H9 (cell line): ENCODE results near the gene TP73. TPM values are rescaled to one million over a fixed set of nuclear protein-coding genes. Genes with fewer than 3 reads are reported as not detected.

Source experiments
- DNase-seq: peaks from one replicate; pipeline ENCODE4 v3.0.0-alpha.2; 2017
- H2AFZ ChIP-seq: one replicate; pipeline ENCODE4 v1.6.1; 2013; ENCODE audit warnings: mild to moderate bottlenecking, low read length, control low read depth, moderate library complexity
- H2AK5ac ChIP-seq: 2 replicates; pipeline ENCODE4 v1.6.1; 2013; ENCODE audit warnings: low read length, control low read depth, mixed read lengths; ENCODE audit not compliant: insufficient read length
- H2BK120ac ChIP-seq: one replicate; pipeline ENCODE4 v1.6.1; 2013; ENCODE audit warnings: low read depth, mild to moderate bottlenecking, low read length, control low read depth, inconsistent platforms; ENCODE audit not compliant: poor library complexity, severe bottlenecking
- H2BK12ac ChIP-seq: 2 replicates; pipeline ENCODE4 v1.6.1; 2013; ENCODE audit warnings: low read length, control low read depth, mixed read lengths, low read depth; ENCODE audit not compliant: insufficient read length
- H2BK15ac ChIP-seq: 2 replicates; pipeline ENCODE4 v1.6.1; 2013; ENCODE audit warnings: low read depth, low read length, control low read depth
- H2BK20ac ChIP-seq: one replicate; pipeline ENCODE4 v1.6.1; 2013; ENCODE audit warnings: low read depth, mild to moderate bottlenecking, low read length, control low read depth, inconsistent platforms; ENCODE audit not compliant: poor library complexity, severe bottlenecking
- H2BK5ac ChIP-seq: 2 replicates; pipeline ENCODE4 v1.6.1; 2013; ENCODE audit warnings: low read length, control low read depth, mixed read lengths; ENCODE audit not compliant: insufficient read length
- H3K14ac ChIP-seq: 2 replicates; pipeline ENCODE4 v1.6.1; 2013; ENCODE audit warnings: low read length, control low read depth; ENCODE audit not compliant: insufficient read depth
- H3K18ac ChIP-seq: 2 replicates; pipeline ENCODE4 v1.6.1; 2013; ENCODE audit warnings: low read depth, mild to moderate bottlenecking, mixed read lengths, low read length, control low read depth; ENCODE audit not compliant: insufficient read length
- H3K23ac ChIP-seq: 2 replicates; pipeline ENCODE4 v1.6.1; 2013; ENCODE audit warnings: low read length, control low read depth, mixed read lengths, low read depth; ENCODE audit not compliant: insufficient read length
- H3K23me2 ChIP-seq: 2 replicates; pipeline ENCODE4 v1.6.1; 2013; ENCODE audit warnings: low read depth, mild to moderate bottlenecking, mixed read lengths, low read length, control low read depth; ENCODE audit not compliant: insufficient read length, poor library complexity, severe bottlenecking
- H3K27ac ChIP-seq: 2 replicates; pipeline ENCODE4 v1.5.1; 2013; ENCODE audit warnings: low read length, control low read depth, mixed read lengths, low read depth; ENCODE audit not compliant: insufficient read length
- H3K27me3 ChIP-seq: 2 replicates; pipeline ENCODE4 v1.6.1; 2013; ENCODE audit warnings: low read length, control low read depth, inconsistent platforms; ENCODE audit not compliant: insufficient read depth
- H3K4ac ChIP-seq: 2 replicates; pipeline ENCODE4 v1.6.1; 2013; ENCODE audit warnings: low read depth, mild to moderate bottlenecking, control low read depth, inconsistent platforms, low read length, moderate library complexity
- H3K4me1 ChIP-seq: 2 replicates; pipeline ENCODE4 v1.6.1; 2013; ENCODE audit warnings: low read length, control low read depth, inconsistent platforms; ENCODE audit not compliant: insufficient read depth
- H3K4me2 ChIP-seq: 2 replicates; pipeline ENCODE4 v1.6.1; 2013; ENCODE audit warnings: low read length, control low read depth, mixed read lengths; ENCODE audit not compliant: insufficient read length, insufficient read depth
- H3K56ac ChIP-seq: 2 replicates; pipeline ENCODE4 v1.6.1; 2013; ENCODE audit warnings: low read depth, mild to moderate bottlenecking, mixed read lengths, low read length, control low read depth; ENCODE audit not compliant: insufficient read length
- H3K79me1 ChIP-seq: 2 replicates; pipeline ENCODE4 v1.6.1; 2013; ENCODE audit warnings: low read depth, mild to moderate bottlenecking, moderate library complexity, low read length, control low read depth, inconsistent platforms; ENCODE audit not compliant: insufficient read depth, poor library complexity, severe bottlenecking
- H3K79me2 ChIP-seq: 2 replicates; pipeline ENCODE4 v1.6.1; 2013; ENCODE audit warnings: low read length, control low read depth, inconsistent platforms; ENCODE audit not compliant: insufficient read depth
- H3K9ac ChIP-seq: 2 replicates; pipeline ENCODE4 v1.6.1; 2013; ENCODE audit warnings: low read length, control low read depth, mixed read lengths; ENCODE audit not compliant: insufficient read length; ENCODE audit errors: extremely low read depth
- H3K9me3 ChIP-seq: one replicate; pipeline ENCODE4 v1.6.1; 2013; ENCODE audit warnings: low read depth, low read length, inconsistent platforms; ENCODE audit not compliant: control insufficient read depth
- H3T11ph ChIP-seq: one replicate; pipeline ENCODE4 v1.6.1; 2013; ENCODE audit warnings: mild to moderate bottlenecking, low read length, control low read depth, inconsistent platforms
- H4K20me1 ChIP-seq: one replicate; pipeline ENCODE4 v1.6.1; 2013; ENCODE audit not compliant: control insufficient read depth, insufficient read length, insufficient read depth
- H4K5ac ChIP-seq: 2 replicates; pipeline ENCODE4 v1.6.1; 2013; ENCODE audit warnings: low read depth, mild to moderate bottlenecking, mixed read lengths, low read length, control low read depth; ENCODE audit not compliant: insufficient read length
- H4K8ac ChIP-seq: replicated peaks from 2 replicates; pipeline ENCODE4 v1.6.1; 2013; ENCODE audit warnings: low read length, control low read depth, mixed read lengths, low read depth; ENCODE audit not compliant: insufficient read length
- H4K91ac ChIP-seq: 2 replicates; pipeline ENCODE4 v1.6.1; 2013; ENCODE audit warnings: low read depth, mild to moderate bottlenecking, moderate library complexity, mixed read lengths, low read length, control low read depth; ENCODE audit not compliant: insufficient read length
- H3K27ac Mint-ChIP-seq, 3 experiments: 2 replicates in 2 of 3; 3 replicates in 1 of 3; pipeline ENCODE4 v1.8.0; 2020 to 2021; ENCODE audit warnings: mixed read lengths in 3 of 3, mild to moderate bottlenecking in 1 of 3, moderate library complexity in 1 of 3
- H3K27me3 Mint-ChIP-seq: 2 replicates; pipeline ENCODE4 v1.8.0; 2021; ENCODE audit warnings: low read depth, mild to moderate bottlenecking, moderate library complexity, mixed read lengths
- H3K36me3 Mint-ChIP-seq, 3 experiments: 2 replicates in 2 of 3; 3 replicates in 1 of 3; pipeline ENCODE4 v1.8.0; 2020 to 2021; ENCODE audit warnings: low read depth in 3 of 3, mixed read lengths in 3 of 3; ENCODE audit not compliant: insufficient read depth in 1 of 3
- H3K4me1 Mint-ChIP-seq, 2 experiments: 2 replicates each; pipeline ENCODE4 v1.8.0; 2020; ENCODE audit warnings: mixed read lengths in 2 of 2
- H3K4me3 Mint-ChIP-seq, 2 experiments: 2 replicates in 1 of 2; 3 replicates in 1 of 2; pipeline ENCODE4 v1.8.0; 2020 to 2021; ENCODE audit warnings: mild to moderate bottlenecking in 2 of 2, mixed read lengths in 2 of 2, moderate library complexity in 1 of 2
- H3K9me3 Mint-ChIP-seq, 2 experiments: 2 replicates in 1 of 2; 3 replicates in 1 of 2; pipeline ENCODE4 v1.8.0; 2020; ENCODE audit warnings: mild to moderate bottlenecking in 2 of 2, mixed read lengths in 2 of 2, moderate library complexity in 1 of 2
- WGBS: extraction: QIAGEN DNeasy Blood & Tissue Kit; methylation state at CpG from one replicate; pipeline ENCODE4 v1.1.7; 2013; ENCODE audit warnings: missing lambda C conversion rate, low lambda C conversion rate, mixed read lengths; ENCODE audit not compliant: insufficient read length; ENCODE audit errors: extremely low coverage; 5-methylcytosine and 5-hydroxymethylcytosine counted together
- total RNA-seq: library from RNA; stranded (reverse); gene quantifications from 2 replicates; pipeline ENCODE4 v1.2.1, GENCODE V29; 2021
- TF ChIP-seq, protein P1 (sequence below): fragments of 200-600 bp; sonication (generic); conservative IDR thresholded peaks from 3 replicates; pipeline ENCODE4 v1.8.0; 2021; ENCODE audit warnings: antibody characterized with exemption, mild to moderate bottlenecking

TP73 gene
- total RNA-seq, 1 experiment from 2014 or later, result 4.7 TPM

DNA sequence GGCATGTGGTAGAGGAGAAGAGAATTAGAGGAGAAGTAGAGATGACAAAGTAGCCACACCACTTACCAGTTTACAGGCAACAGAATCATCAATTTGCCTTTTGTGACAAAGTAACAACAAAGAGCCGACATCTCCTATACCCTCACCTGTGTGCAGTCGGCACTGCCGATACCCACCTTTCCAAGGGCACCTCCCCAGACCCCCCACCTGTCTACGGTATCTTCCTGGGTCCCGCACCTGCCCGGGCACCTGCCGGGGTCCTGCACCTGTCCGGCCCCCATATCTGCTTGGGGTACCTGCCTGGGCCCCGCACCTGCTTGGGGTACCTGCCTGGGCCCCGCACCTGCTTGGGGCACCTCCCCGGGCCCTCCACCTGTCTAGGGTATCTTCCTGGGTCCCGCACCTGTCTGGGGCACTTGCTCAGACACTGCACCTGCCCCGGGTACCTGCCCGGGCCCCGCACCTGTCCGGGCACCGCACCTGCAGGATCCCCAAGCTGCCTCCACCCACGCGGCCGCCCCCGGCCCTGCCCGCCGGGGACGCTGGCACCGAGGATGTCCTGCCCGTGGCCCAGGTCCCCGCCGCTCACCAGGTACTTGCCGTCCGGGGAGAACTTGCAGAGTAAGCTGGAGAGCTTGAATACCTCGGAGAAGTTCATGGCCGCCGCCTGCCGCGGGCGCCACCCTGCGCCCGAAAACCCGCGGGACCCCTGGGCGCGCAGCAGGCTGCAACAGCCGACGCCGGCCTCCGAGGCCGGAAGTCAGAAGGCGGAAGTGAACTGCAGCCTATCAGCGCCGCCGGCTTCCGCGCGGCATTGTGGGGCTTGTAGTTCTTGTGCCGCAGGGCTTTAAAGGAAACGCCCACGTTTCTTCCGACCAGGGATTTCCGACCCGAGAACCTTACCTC lies 2.7 kb upstream of the TP73 start, which contains the start of gene WRAP73:
Gene WRAP73, minus strand, starts transcription at position 762 of the 906 bp plus-strand sequence. Its CDS starts 104 bp downstream, at position 658.
- H3K18ac ChIP-seq, result no peak within 1 kb of the TSS
- no CpG with 5 or more reads among the region's 60 CpGs for WGBS
- no peak within 1 kb of the TSS for H4K91ac ChIP-seq
- H3K14ac ChIP-seq, result no peak within 1 kb of the TSS
- H3K9me3 ChIP-seq, result no peaks in the 10 kb centered on the region
- no peaks in the 10 kb centered on the region for H3K4me1 ChIP-seq
- no peaks in the 10 kb centered on the region for H4K20me1 ChIP-seq
- no peak within 1 kb of the TSS for H2BK5ac ChIP-seq
- Mint-ChIP-seq H3K27ac (no peak within 1 kb of the TSS), H3K4me3 (peak within 1 kb of the TSS; percentile 71 to 85), H3K27me3 (peaks cover 43% of the 10 kb centered on the region), H3K36me3 (peaks cover 0 to 22% (median 16%) of the 10 kb centered on the region in 3 experiments), H3K9me3 (peaks cover 0 to 2% of the 10 kb centered on the region in 2 experiments; a peak in 1 of 5 replicates), H3K4me1 (peaks cover 15 to 17% of the 10 kb centered on the region in 2 experiments)
- no peak within 1 kb of the TSS for H3K23ac ChIP-seq
- no peak within 1 kb of the TSS for H2AK5ac ChIP-seq
- no peak within 1 kb of the TSS for H2BK12ac ChIP-seq
- H3K27me3 ChIP-seq, result peaks cover 38% of the 10 kb centered on the region
- H3K27ac ChIP-seq, result no peak within 1 kb of the TSS
- H3K9ac ChIP-seq, result no peak within 1 kb of the TSS
- DNase-seq, result peak; percentile 91
- TF ChIP-seq, protein P1, sequence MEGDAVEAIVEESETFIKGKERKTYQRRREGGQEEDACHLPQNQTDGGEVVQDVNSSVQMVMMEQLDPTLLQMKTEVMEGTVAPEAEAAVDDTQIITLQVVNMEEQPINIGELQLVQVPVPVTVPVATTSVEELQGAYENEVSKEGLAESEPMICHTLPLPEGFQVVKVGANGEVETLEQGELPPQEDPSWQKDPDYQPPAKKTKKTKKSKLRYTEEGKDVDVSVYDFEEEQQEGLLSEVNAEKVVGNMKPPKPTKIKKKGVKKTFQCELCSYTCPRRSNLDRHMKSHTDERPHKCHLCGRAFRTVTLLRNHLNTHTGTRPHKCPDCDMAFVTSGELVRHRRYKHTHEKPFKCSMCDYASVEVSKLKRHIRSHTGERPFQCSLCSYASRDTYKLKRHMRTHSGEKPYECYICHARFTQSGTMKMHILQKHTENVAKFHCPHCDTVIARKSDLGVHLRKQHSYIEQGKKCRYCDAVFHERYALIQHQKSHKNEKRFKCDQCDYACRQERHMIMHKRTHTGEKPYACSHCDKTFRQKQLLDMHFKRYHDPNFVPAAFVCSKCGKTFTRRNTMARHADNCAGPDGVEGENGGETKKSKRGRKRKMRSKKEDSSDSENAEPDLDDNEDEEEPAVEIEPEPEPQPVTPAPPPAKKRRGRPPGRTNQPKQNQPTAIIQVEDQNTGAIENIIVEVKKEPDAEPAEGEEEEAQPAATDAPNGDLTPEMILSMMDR, result no peak
- peaks cover 28% of the 10 kb centered on the region for H3K23me2 ChIP-seq
- no peak within 1 kb of the TSS for H3K4ac ChIP-seq
- H2BK15ac ChIP-seq, result no peak within 1 kb of the TSS
- peaks cover 3% of the 10 kb centered on the region; the same call in 1 of the 2 replicates for H3K79me2 ChIP-seq
- no peak within 1 kb of the TSS for H3K56ac ChIP-seq
- H3T11ph ChIP-seq, result no peak within 1 kb of the TSS
- no peaks in the 10 kb centered on the region for H3K79me1 ChIP-seq
- no peak within 1 kb of the TSS for H2AFZ ChIP-seq
- no peak within 1 kb of the TSS for H2BK20ac ChIP-seq
- H4K5ac ChIP-seq, result no peak within 1 kb of the TSS
- H3K4me2 ChIP-seq, result peak within 1 kb of the TSS; percentile 65
- H2BK120ac ChIP-seq, result no peak within 1 kb of the TSS
- H4K8ac ChIP-seq, result no peak within 1 kb of the TSS
